ENCODE data around the gene FAM200A. TPM values are rescaled to one million over a fixed set of nuclear protein-coding genes. Genes with fewer than 3 reads are reported as not detected.
"Not testable (repeated sequence)": the region's sequence is repeated elsewhere in the genome, so short reads cannot be mapped to it uniquely, and the experiment has no call there.

FAM200A gene
- total and polyA plus RNA-seq, 8 donors = 4.1 to 16.4 (median 15.3) TPM

DNA sequence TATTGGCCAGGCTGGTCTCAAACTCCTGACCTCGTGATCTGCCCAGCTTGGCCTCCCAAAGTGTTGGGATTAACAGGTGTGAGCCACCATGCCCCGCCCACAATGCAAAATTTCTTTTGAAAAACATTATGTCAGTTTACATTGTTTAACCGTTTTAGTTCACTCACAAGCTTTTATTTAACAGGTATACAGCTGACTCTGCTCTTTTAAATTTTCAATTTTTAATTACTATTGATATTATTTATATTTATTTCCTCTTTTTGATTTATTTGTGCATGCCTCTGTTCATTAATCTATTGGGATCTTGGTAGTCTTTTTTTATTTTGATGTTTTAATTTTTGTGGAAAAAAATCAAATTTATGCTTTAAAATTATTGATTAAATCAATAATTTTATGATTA is 30.5 kb downstream of the FAM200A start:
- no peak overlapping the region for H3K27ac ChIP-seq
- TF ChIP-seq CTCF (IDR thresholded peaks at IDR 0.05) = no peak
- no peak for ATAC-seq
- H3K36me3 ChIP-seq = peaks cover 6 to 78% of the 10 kb centered on the region in 2 donors
- H3K27me3 ChIP-seq = no peaks in the 10 kb centered on the region
- H3K4me1 ChIP-seq = no peaks in the 10 kb centered on the region
- H3K4me3 ChIP-seq = no peak overlapping the region
- no peak for DNase-seq
- H3K9me3 ChIP-seq = no peaks in the 10 kb centered on the region
- intact Hi-C loops (cut with DNase I) = no loop called here

- no peak for ATAC-seq
- intact Hi-C loops (cut with DNase I) = no loop called here
- Histone ChIP-seq H3K27me3 (no peaks in the 10 kb centered on the region), H3K27ac (no peak overlapping the region), H3K9me3 (no peaks in the 10 kb centered on the region), H3K4me1 (no peaks in the 10 kb centered on the region), H3K4me3 (no peak overlapping the region), H3K36me3 (peaks cover 4 to 90% of the 10 kb centered on the region in 2 donors)
- no peak for DNase-seq
- no peak for TF ChIP-seq CTCF (IDR thresholded peaks at IDR 0.05)
Measured at GRCh38 chr7:99514050-99514449, 37.9 kb downstream of the FAM200A start.

DNA sequence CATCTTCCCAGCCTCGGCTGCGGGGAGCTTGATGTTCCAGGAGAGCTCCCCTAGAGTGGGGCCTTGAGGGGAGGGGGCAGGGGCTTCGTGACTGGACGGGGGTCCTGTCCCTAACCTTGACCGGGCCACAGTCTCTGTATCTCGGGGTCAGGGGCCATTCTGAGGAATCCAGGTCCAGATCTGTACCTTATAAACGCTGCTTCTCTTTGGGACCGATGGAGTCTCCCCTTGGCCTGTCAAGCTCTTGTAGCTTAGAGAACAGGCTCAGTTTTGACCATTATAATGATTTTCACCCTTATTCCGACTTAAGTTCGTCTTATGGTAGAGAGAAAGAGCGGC is 46.6 kb downstream of the FAM200A start:
- ATAC-seq (peak; percentile 0), DNase-seq (no peak)
- Histone ChIP-seq H3K9me3 (no peaks in the 10 kb centered on the region), H3K27ac (peak overlapping the region; percentile 87 to 90), H3K27me3 (no peaks in the 10 kb centered on the region), H3K4me1 (peaks cover 22 to 47% of the 10 kb centered on the region in 2 donors), H3K36me3 (peaks cover 0 to 9% of the 10 kb centered on the region in 2 donors), H3K4me3 (peak overlapping the region; percentile 71 to 86)
- TF ChIP-seq CTCF (IDR thresholded peaks at IDR 0.05) = no peak
- intact Hi-C loops (cut with DNase I) = no loop called here

- Histone ChIP-seq H3K27ac (peak within 1 kb of the TSS; percentile 87 to 90), H3K9me3 (no peaks in the 10 kb centered on the region), H3K4me3 (peak within 1 kb of the TSS; percentile 71 to 86), H3K27me3 (no peaks in the 10 kb centered on the region), H3K4me1 (peaks cover 22 to 47% of the 10 kb centered on the region in 2 donors), H3K36me3 (peaks cover 0 to 4% of the 10 kb centered on the region in 2 donors)
- peak in 1 of 2 donors; percentile 12 for TF ChIP-seq CTCF (IDR thresholded peaks at IDR 0.05)
- DNase-seq (peak; percentile 97 to 100 (median 98)), ATAC-seq (peak; percentile 95)
- intact Hi-C loops (cut with DNase I) = no loop called here
Measured at GRCh38 chr7:99504603-99505323, 47.2 kb downstream of the FAM200A start, which contains the start of gene ZKSCAN5. Gene ZKSCAN5, plus strand, starts transcription at chr7:99504662. Its CDS starts 1,383 bp downstream, at chr7:99506045.

- DNase-seq (peak in 1 of 4 donors; percentile 98), ATAC-seq (no peak)
- Histone ChIP-seq H3K36me3 (no peaks in the 10 kb centered on the region), H3K9me3 (no peaks in the 10 kb centered on the region), H3K27ac (peak overlapping the region; percentile 87 to 90), H3K27me3 (no peaks in the 10 kb centered on the region), H3K4me1 (peaks cover 22 to 47% of the 10 kb centered on the region in 2 donors), H3K4me3 (peak overlapping the region; percentile 71 to 86)
- TF ChIP-seq CTCF (IDR thresholded peaks at IDR 0.05) = no peak
- intact Hi-C loops (cut with DNase I) = no loop called here
Measured at GRCh38 chr7:99504281-99504602, 47.7 kb downstream of the FAM200A start.

- H3K36me3 ChIP-seq = peaks cover 0 to 25% of the 10 kb centered on the region in 2 donors
- intact Hi-C loops (cut with DNase I); H3K9me3 ChIP-seq; DNase-seq; ATAC-seq; H3K27me3 ChIP-seq; H3K27ac ChIP-seq: not testable (repeated sequence)
- peaks cover 21 to 51% of the 10 kb centered on the region in 2 donors for H3K4me1 ChIP-seq
- H3K4me3 ChIP-seq = peak overlapping the region in 1 of 2 donors; percentile 98
Measured at GRCh38 chr7:99501236-99501635, 50.7 kb downstream of the FAM200A start.

All from left lung (tissue), 10 donors.